ENCODE measurements around the gene HOXB9.

GRCh38 chr17:48608494-48608834 is 17.7 kb downstream of the HOXB9 start:
- TF ChIP-seq CTCF (IDR thresholded peaks at IDR 0.05; ENCODE audit: insufficient read depth, low read length) (no peak), POLR2AphosphoS5 (IDR thresholded peaks at IDR 0.05; ENCODE audit: low read depth) (no peak), REST (IDR thresholded peaks at IDR 0.05; ENCODE audit: insufficient replicate concordance, low read depth) (no peak)
